HL-60 (cell line): Measurements from ENCODE around the gene ZMYND8.

Experiments used
- DNase-seq, 2 experiments: peaks; one replicate each; pipeline ENCODE4 v3.0.0-alpha.2; 2010 to 2020; ENCODE audit warnings: low read depth in 1 of 2, low spot score in 1 of 2
- H3K27ac ChIP-seq: fragments of 250-450 bp; sonication (Bioruptor Pico); replicated peaks from 2 replicates; pipeline ENCODE4 v1.5.1; 2020; ENCODE audit warnings: mild to moderate bottlenecking, moderate library complexity
- H3K27me3 ChIP-seq: fragments of 250-450 bp; sonication (Bioruptor Pico); 2 replicates; pipeline ENCODE4 v1.5.1; 2021; ENCODE audit warnings: mild to moderate bottlenecking, moderate library complexity; ENCODE audit not compliant: insufficient read depth, poor library complexity, severe bottlenecking
- H3K4me3 ChIP-seq: replicated peaks from 2 replicates; pipeline ENCODE4 v1.5.1; 2011; ENCODE audit warnings: mild to moderate bottlenecking, control low read depth, low read length; ENCODE audit not compliant: insufficient read depth
- CTCF ChIP-seq: IDR thresholded peaks from one replicate; pipeline ENCODE4 v1.5.1; 2011; ENCODE audit warnings: low read length, control low read depth, inconsistent platforms; ENCODE audit not compliant: insufficient read depth
- GABPA ChIP-seq: IDR thresholded peaks from 2 replicates; pipeline ENCODE4 v1.6.1; 2012; ENCODE audit warnings: low read depth
- POLR2AphosphoS5 ChIP-seq: IDR thresholded peaks from 2 replicates; pipeline ENCODE4 v1.6.1; 2012; ENCODE audit warnings: low read depth
- REST ChIP-seq: IDR thresholded peaks from 2 replicates; pipeline ENCODE4 v1.6.1; 2012; ENCODE audit warnings: low read depth; ENCODE audit not compliant: insufficient replicate concordance
- SPI1 ChIP-seq: IDR thresholded peaks from 2 replicates; pipeline ENCODE4 v1.6.1; 2012; ENCODE audit warnings: low read depth, mild to moderate bottlenecking, borderline replicate concordance

The ZMYND8 gene

GRCh38 chr20:47276251-47276650 is 80.2 kb downstream of the ZMYND8 start:
- no peak for DNase-seq
- Histone ChIP-seq H3K4me3 (no peak overlapping the region), H3K27ac (no peak overlapping the region), H3K27me3 (no peaks in the 10 kb centered on the region)
- TF ChIP-seq REST: no peak
- no peak for TF ChIP-seq GABPA
- TF ChIP-seq SPI1: no peak
- TF ChIP-seq POLR2AphosphoS5: no peak
- no peak for TF ChIP-seq CTCF

GRCh38 chr20:47275548-47275947 is 81.0 kb downstream of the ZMYND8 start:
- no peaks in the 10 kb centered on the region for H3K27me3 ChIP-seq
- TF ChIP-seq CTCF (no peak), POLR2AphosphoS5 (no peak), GABPA (no peak), SPI1 (no peak), REST (no peak)
- DNase-seq: no peak
- H3K4me3 ChIP-seq: no peak overlapping the region
- H3K27ac ChIP-seq: no peak overlapping the region

GRCh38 chr20:47274401-47275108 is 81.9 kb downstream of the ZMYND8 start:
- Histone ChIP-seq H3K27me3 (no peaks in the 10 kb centered on the region), H3K27ac (no peak overlapping the region), H3K4me3 (no peak overlapping the region)
- TF ChIP-seq POLR2AphosphoS5 (no peak), REST (no peak), SPI1 (no peak), CTCF (no peak), GABPA (no peak)
- DNase-seq: no peak
